HEK293T (cell line): ENCODE results near the gene MAGI2.

Experiments
- SP1 ChIP-seq: fragments of 450-650 bp; IDR thresholded peaks from 2 replicates; pipeline ENCODE4 v1.6.1; 2017
- ZNF384 ChIP-seq: fragments of 450-650 bp; IDR thresholded peaks from 2 replicates; pipeline ENCODE4 v1.6.1; 2016

GRCh38 chr7:79286181-79286580, 167.3 kb downstream of the MAGI2 start:
- TF ChIP-seq ZNF384 (no peak), SP1 (no peak)
